HepG2 (cell line): ENCODE measurements around the gene ANKFY1. TPM values are rescaled to one million over a fixed set of nuclear protein-coding genes. Genes with fewer than 3 reads are reported as not detected.

Experiments used
- CCAR2 ChIP-seq: fragments of 200-400 bp; formaldehyde crosslinking; optimal IDR thresholded peaks from 2 replicates; pipeline ENCODE3; 2018; ENCODE audit warnings: low read depth, mild to moderate bottlenecking, low read length, moderate library complexity
- HMGXB4 ChIP-seq, 2 experiments: sonication (generic) in 1 of 2; formaldehyde crosslinking in 1 of 2; IDR thresholded peaks; 2 replicates each; pipeline versions ENCODE4 v1.4.0 to v1.6.1; 2018 to 2020; ENCODE audit warnings: missing genetic modification reagents in 2 of 2, borderline replicate concordance in 1 of 2, low read depth in 1 of 2, mild to moderate bottlenecking in 1 of 2, missing biosample characterization in 1 of 2
- KAT8 ChIP-seq: IDR thresholded peaks from 2 replicates; pipeline ENCODE4 v1.6.1; 2016; ENCODE audit warnings: missing genetic modification reagents, missing compliant biosample characterization
- KLF6 ChIP-seq: IDR thresholded peaks from 2 replicates; pipeline ENCODE4 v1.8.0; 2016; ENCODE audit warnings: missing biosample characterization, missing genetic modification reagents
- MXD4 ChIP-seq: IDR thresholded peaks from 2 replicates; pipeline ENCODE4 v1.6.1; 2016; ENCODE audit warnings: mild to moderate bottlenecking, missing biosample characterization, missing genetic modification reagents
- PLRG1 ChIP-seq: fragments of 450-650 bp; conservative IDR thresholded peaks from 2 replicates; pipeline ENCODE4 v1.6.1; 2016
- ZBTB7A ChIP-seq: sonication (generic); formaldehyde crosslinking; IDR thresholded peaks from 2 replicates; pipeline ENCODE4 v1.8.0; 2022; ENCODE audit warnings: mild to moderate bottlenecking, missing genetic modification reagents
- ZBTB8A ChIP-seq: sonication (generic); formaldehyde crosslinking; IDR thresholded peaks from 2 replicates; pipeline ENCODE4 v1.4.0; 2020; ENCODE audit warnings: mild to moderate bottlenecking, low read depth, missing genetic modification reagents, borderline replicate concordance
- ZNF839 ChIP-seq: sonication (generic); formaldehyde crosslinking; IDR thresholded peaks from 2 replicates; pipeline ENCODE4 v1.4.0; 2020; ENCODE audit warnings: missing genetic modification reagents, mild to moderate bottlenecking, borderline replicate concordance
- polyA plus RNA-seq, 8 experiments: library from polyadenylated mRNA; depleted of rRNA in 3 of 8; stranded (reverse) in 7 of 8; unstranded in 1 of 8; fragments of >200 nt; fragmentation: Illumina TruSeq in 4 of 8; extraction: Trizol in 4 of 8; gene quantifications; 2 replicates each; pipeline versions ENCODE4 v1.2.1 to v1.2.3, GENCODE V29; 2011 to 2016; ENCODE audit warnings: low read depth in 4 of 8, missing spikeins in 1 of 8, mixed read lengths in 1 of 8; ENCODE audit not compliant: insufficient read depth in 1 of 8
- total RNA-seq, 5 experiments: library from RNA; depleted of rRNA; stranded (reverse); fragments of >200 nt; fragmentation: Illumina TruSeq; extraction: Trizol; gene quantifications; 2 replicates each; pipeline ENCODE4 v1.2.3, GENCODE V29; 2016; ENCODE audit warnings: low read depth in 1 of 5
- TF ChIP-seq, protein P1 (sequence below): sonication (generic); formaldehyde crosslinking; conservative IDR thresholded peaks from 2 replicates; pipeline ENCODE4 v1.8.0; 2022; ENCODE audit warnings: missing genetic modification reagents

Gene ANKFY1
- total and polyA plus RNA-seq, 2 of the 13 experiments (the other 11 are each of a cell fraction or from before 2014, with no cell fraction given), result 11.9 to 16.8 TPM

- TF ChIP-seq CCAR2 (no peak), KAT8 (CRISPR knock-in tag) (no peak), KLF6 (CRISPR knock-in tag) (no peak), ZBTB7A (CRISPR knock-in tag) (no peak), ZNF839 (no peak), HMGXB4 (CRISPR knock-in tag; IDR thresholded peaks at IDR 0.05; ENCODE audit: borderline replicate concordance in 1 of 2, low read depth in 1 of 2) (no peak), MXD4 (CRISPR knock-in tag) (no peak), PLRG1 (no peak), ZBTB8A (CRISPR knock-in tag) (no peak)
- TF ChIP-seq, protein P1, sequence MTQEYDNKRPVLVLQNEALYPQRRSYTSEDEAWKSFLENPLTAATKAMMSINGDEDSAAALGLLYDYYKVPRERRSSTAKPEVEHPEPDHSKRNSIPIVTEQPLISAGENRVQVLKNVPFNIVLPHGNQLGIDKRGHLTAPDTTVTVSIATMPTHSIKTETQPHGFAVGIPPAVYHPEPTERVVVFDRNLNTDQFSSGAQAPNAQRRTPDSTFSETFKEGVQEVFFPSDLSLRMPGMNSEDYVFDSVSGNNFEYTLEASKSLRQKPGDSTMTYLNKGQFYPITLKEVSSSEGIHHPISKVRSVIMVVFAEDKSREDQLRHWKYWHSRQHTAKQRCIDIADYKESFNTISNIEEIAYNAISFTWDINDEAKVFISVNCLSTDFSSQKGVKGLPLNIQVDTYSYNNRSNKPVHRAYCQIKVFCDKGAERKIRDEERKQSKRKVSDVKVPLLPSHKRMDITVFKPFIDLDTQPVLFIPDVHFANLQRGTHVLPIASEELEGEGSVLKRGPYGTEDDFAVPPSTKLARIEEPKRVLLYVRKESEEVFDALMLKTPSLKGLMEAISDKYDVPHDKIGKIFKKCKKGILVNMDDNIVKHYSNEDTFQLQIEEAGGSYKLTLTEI (CRISPR knock-in tag), result no peak
Measured at GRCh38 chr17:4165301-4166010, 98.3 kb downstream of the ANKFY1 start (continued).
